NCI-H2081 (cell line): Measurements from ENCODE around the gene PLXDC1.
"Not testable (repeated sequence)": the region's sequence is repeated elsewhere in the genome, so short reads cannot be mapped to it uniquely, and the experiment has no call there.

ENCODE experiments used
- DNase-seq, 2 experiments: peaks; one replicate each; lab custom pipeline; 2025; lab: John Stamatoyannopoulos, UW

PLXDC1 gene

DNA sequence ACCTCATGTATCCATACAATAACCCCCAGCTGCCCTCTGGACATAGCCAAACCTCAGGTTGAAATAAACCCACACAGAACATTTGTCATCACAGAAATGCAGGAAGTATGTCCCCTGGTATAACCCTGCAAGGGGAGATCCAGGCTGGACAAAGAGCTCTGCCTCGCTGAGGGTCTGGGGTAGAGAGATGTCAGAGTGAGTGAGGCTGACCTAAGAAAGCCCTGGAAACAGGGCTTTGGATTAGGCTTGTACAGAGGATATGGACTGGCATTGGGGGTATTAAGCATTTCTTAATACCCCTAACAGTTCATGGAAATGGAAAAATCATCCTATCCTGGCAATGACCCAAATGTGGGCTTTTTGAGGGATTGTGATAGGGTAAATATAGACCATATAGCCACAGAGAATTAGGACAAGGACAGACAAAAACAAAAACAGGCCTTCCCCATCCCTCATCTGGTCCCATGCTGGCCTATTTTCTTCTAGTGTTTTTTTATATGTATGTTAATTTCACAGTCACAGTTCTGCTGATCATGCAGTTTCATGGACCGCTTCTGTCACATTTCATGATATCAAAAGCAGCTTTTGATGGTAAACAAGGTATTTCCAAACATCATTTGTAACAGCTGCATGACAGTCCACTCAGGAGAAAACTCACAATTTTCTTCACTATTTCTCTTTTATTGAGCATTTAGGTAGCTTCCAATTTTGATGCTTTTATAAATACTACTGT is 26.1 kb downstream of the PLXDC1 start:
- DNase-seq: no peak

DNA sequence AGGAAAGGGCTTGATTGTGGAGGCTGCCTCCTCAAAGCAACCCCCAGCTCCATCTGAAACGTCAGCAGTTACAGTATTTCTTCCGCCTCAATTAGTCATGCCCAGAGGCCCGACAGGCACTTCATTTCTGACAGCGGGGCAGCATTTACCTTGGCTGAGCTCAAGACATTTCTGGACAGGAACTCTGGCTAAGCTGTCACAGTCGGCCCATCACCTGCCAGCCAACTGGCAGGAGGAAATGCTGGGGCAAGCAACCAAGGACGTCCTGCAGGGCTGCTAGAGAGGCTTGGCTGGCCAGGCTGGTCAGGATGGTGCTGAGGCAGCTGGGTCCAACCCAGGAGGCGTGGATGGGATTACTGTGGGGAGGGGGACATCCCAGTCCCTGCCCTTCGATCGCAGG is 27.8 kb downstream of the PLXDC1 start:
- peak in 1 of 2 experiments; percentile 30 for DNase-seq

DNA sequence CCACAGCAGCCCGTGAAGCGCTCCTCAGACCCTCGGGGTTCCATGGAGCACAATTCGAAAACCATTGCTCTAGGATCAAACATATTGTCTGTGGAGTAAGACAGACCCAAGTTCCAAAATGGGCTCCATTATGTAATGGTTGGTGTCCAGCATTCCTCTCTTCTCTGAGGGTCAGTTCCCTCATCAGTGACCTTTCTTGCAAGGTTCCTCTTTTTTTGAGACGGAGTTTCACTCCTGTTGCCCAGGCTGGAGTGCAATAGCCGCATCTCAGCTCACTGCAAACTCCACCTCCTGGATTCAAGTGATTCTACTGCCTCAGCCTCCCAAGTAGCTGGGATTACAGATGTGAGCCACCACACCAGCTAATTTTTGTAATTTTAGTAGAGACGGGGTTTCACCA is 28.4 kb downstream of the PLXDC1 start:
- no peak for DNase-seq

DNA sequence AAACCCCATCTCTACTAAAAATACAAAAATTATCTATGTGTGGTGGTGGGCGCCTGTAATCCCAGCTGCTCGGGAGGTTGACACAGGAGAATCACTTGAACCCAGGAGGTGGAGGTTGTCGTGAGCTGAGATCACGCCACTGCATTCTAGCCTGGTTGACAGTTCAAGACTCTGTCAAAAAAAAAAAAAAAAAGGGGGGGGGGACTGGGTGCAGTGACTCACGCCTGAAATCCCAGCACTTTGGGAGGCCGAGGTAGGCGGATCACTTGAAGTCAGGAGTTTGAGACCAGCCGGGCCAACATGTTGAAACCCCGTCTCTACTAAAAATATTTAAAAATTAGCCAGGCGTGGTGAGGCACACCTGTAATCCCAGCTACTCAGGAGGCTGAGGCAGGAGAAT is 29.5 kb downstream of the PLXDC1 start:
- not testable (repeated sequence) for DNase-seq

DNA sequence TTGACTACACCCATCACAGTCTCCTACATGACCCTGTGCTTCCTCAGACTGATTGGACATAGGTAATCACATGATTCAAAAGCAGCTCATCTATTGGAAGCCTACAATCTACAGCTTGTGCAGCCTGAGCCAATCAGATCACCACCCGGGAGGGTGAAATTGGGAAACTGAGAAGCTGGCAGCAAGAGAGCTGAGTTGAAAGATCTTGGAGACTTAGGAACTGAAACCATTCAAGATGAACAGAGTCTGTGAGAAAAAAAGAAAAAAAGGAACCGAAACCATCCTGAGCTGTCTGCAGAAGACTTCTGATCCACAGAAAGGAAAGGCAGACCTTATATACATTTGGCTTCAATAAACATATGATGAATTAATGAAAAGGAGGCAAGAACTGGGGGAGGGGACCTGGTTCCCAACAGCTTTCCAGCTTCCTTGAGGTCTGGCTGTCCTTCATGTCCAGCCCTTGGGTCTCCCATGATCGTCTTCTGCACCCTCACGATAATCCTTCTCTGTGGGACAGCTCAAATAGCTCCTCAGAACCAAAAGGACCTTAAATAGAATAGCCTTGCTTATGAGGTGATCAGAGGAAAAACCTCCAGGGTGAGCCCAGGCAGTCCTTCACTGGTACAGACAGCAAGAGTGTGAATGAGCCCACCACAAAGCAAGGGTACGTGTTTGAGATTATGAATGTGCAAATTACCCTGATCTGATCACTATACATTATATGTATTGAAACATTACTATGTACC is 32.6 kb downstream of the PLXDC1 start:
- DNase-seq: no peak

DNA sequence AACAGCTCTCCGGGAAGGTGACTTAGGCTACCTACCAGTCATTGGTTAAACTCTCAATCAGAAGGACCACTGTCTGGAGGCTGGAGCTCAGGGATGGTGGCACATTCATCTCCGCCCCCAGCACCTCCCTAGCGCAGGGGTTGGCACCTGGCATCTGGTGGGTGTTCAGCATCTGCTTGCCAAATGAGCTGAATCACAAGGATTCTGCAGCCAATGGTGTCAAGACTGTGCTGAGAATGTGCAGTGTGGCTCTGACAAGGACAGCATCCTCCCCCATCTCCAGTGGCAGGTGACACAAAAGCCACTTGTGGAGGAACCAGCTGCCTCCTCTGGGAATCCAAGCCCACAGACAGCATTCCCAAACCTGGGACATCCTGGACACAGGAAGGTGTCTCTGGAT is 35.2 kb downstream of the PLXDC1 start:
- no peak for DNase-seq

DNA sequence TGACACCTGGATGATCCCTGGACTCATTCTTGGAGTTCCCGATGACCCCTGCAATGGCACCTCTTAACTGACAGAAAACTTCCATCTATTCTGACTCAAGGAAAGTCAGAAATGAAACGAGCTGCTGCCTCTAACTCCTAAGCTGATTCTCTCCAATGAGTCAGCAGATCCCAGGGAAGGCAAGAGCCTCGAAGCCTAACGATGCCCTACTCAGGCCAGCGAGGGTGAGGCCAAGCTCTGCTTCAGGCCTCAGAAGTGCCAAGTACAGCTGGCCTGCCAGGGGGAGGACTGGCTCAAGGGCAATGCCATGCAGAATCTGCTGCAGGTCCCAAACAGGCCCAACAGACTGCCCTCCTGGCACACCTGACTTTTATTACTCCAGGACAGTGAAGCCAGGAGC is 36.3 kb downstream of the PLXDC1 start:
- no peak for DNase-seq

DNA sequence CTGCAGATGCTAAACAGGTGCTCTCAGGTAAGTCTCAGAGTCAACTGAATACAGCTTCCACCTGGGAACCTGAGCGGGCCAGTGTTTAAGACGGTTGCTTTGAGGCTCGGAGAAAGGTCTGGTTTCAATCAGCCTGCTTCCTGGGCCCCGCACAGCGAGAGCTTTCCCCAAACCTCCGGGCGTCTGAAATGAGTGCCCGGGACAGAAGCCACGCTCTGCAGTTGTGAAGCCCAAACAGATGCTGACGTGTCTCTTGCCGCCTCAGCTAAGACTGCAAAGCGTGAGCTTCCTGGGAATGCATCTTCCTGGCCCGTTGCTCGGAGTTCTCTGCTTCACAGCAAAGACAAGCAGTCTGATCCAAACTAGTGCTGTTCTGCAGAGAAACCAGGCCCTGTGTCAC is 36.7 kb downstream of the PLXDC1 start:
- DNase-seq: no peak

DNA sequence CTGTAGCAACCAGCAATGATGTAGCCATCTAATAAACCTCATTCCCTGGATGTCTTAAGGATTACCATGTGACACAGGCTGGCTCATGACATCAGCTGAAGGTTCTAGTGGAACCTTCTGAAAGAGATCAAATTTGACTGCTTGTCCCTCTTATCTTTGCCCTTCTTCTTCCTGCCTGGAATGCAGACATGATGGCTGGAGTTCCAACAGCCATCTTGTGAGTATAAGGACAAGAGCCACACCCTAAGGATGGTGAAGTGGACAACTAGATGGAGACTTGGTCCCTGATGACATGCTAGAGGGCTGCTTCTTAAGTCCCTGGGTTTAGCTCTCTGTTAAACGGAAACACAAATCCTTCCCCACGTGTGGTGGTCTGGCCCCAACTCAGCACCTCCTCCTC is 37.6 kb downstream of the PLXDC1 start:
- DNase-seq: no peak

DNA sequence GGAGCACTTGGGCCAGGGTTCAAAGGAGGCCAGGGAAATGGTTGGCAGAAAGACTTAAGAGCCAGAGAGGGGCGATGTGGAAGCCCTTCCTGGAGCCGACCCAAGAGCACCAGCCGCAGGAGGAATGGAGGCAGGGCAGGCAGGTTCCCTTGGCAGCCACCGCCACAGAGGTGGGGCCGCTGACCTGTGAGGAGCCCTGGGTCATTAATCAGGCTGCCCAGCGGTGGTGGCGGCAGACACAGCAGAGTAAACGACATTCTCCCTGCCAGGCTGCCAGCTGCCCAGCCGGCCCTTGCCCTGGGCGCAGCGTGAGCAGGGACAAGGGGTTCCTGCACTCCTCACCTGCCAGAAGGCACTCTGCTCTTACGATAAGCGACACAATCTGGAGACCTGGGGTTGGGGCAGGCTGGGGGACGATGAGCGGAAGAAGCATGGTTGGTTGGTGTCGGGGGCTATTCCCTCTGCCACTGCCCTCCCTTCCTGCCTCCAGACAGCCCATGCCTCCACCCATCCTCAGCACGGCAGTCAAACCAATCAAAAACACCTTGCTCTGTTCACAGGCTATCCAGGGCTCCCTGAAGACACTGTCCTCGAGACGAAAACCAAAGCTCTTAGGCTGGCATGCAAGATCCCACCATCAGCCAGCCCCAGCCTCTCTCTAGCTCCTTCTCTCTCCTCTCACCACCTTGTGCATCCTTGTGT is 40.9 kb downstream of the PLXDC1 start:
- DNase-seq: peak in 1 of 2 experiments; percentile 36

DNA sequence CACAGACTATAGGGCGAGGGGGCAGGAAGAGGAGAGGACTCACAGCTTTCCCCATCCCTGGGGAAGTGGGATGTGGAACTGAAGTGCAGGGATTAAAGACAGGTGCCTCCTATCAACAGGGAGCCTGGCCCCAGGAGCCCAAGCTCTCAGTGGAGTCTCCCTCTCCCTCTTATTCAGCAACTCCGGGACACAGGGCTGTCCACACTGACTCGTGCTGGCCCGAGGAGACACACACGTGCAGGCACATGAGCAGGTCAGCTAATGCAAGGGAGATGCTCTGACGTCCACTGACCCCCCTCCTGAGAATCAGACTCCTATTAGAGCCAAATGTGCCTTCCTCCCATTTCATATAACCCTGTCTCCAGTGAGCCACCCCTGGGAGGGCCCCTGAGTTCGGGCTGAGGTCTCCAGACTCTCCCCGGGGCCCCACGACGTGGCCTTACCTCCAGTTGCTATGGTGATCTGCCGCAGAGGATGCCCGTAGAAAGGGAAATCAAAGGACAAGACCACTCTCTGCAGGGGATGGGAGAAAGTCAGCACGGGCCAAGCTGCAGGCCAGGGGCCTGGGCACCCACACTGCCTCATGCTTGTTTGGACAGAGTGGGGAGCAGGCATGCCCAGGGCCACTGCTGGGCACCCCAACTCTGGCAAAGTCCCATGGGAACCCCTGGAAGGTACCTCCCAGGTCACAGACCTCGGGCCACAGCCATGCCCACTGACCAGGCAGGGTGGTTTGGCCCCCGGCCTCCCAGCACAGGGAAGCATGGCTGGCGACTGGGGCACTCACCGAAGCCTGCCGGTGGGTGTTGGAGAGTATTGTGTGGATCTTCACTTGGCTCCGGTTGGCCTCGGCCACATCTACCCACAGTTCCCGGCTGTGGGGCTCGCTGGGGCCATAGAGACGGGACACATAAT is 42.7 kb downstream of the PLXDC1 start:
- no peak for DNase-seq

DNA sequence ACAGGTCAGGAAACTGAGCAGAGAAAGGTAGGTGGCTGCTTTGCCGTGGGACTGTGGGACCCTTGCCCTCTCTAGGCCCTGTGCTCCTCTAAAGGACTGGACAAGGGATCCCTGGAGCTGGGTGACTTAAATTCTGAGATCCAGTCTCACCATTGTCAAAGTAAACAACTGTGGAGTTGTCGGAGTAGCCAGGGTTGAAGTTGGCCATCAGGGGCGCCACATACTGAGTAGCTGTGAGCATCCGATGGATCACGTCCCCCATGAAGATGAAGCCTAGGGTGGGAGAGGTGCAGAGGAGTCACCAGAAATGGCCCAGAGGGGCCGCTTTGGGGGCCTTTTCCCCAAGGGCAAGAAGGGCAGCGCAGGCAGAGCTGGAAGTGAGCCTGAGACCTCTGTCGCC is 43.5 kb downstream of the PLXDC1 start:
- no peak for DNase-seq

DNA sequence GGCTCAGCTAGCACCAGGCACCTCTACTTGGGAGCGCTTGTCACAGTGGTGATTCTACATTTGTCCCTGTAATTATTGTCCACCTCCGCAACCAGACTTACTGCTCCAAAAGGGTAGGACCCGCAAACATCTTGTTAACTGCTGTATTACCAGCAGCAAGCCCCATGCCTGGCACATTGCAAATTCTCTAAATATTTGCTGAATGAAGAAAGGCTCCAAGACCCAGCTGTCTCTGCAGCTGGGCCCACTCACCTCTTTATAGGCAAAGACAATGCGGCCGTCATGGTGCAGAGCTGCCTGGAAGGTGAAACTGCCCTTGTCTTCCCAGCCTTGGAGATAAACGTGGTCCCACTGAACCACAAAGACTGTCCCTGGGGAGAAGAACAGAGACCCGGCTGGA is 44.3 kb downstream of the PLXDC1 start:
- DNase-seq: no peak

DNA sequence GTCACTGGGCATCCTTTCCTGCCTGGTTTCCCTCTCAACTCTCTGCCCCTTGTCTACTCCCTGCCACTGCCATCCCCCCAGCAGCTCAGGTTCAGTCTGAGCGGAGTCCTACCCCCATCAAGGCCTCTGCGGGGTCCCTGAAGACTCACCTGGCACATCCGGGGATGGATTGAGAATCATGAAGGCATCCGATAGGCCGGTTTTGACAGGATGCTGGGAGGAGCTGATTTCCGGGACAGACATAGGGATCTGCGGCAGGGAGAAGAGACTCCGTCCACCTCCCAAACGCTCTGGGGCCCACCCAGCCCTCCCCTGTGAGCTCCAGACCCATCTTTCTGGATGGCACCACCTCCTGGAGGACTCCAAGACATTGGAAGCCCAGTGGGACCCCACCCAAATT is 45.7 kb downstream of the PLXDC1 start:
- no peak for DNase-seq

DNA sequence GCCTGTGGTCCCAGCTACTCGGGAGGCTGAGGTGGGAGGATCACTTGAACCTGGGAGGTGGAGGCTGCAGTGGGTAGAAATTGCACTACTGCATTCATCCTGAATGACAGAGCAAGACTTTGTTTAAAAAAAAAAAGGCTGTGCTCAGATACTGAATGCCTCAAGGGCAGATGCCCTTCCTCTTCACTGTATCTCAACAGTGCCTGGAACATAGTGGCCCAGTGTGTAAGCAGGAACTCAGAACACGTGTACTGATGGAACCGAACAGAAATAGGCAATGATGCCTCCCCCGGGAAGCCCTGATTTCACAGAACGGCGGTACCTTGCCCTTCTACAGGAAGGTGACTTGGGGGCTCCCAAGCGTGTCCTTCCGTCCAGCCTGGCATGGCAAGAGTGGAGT is 46.8 kb downstream of the PLXDC1 start:
- DNase-seq: no peak

DNA sequence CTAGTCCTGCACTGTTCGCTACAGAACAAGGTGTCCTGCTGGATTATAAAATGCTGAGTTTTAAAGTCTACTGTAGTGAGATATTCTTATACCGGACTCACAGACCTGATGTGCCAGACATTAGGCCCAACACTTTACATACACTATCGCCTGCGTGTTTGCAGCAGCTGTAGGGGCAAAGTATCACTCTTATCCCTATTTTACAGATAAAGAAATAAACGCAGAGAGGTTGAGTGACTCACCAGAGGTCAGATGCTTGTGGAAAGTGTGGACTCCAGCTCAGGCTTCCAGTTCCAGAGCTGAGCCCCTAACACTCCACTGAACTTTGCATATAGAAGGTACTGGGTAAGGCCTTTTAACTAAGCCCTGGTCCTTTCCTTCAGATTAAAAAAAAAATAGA is 47.4 kb downstream of the PLXDC1 start:
- no peak for DNase-seq

DNA sequence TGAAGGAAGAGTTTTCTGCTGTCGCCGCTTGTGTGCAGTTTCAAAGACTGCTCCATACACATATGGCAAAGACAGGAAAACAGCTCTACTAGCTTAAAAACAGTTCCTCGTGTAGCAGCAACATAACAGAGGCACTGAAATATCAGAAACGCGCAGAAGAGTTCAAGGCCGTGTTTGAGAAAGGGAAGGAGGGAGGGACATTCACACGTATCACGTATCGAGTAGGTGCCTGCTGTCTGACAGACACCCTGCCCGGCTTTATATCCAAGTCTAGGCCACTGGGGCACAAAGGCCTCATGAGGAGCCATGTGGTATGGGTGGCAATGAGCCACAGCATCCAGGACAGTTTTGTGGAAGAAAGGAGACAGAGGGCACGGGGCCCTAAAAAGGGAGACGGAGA is 50.3 kb downstream of the PLXDC1 start:
- no peak for DNase-seq

DNA sequence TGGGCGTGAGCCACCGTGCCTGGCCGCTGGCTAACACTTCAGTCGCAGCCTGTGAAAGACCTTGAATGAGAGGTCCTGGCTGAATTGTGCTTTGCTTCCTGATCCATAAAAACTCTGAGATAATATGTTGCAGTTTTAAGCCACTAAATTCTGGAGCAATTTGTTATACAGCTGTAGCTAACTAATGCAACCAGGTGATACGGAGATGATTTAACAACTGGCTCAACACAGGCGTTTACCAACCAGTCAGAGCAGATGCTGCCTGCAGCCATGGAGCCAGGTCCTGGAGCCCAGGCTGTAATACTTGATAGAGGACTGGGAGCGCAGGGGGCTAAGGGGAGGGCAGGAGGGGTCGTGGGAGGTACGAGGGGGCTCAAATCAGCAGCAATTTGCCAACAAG is 50.9 kb downstream of the PLXDC1 start:
- DNase-seq: no peak

DNA sequence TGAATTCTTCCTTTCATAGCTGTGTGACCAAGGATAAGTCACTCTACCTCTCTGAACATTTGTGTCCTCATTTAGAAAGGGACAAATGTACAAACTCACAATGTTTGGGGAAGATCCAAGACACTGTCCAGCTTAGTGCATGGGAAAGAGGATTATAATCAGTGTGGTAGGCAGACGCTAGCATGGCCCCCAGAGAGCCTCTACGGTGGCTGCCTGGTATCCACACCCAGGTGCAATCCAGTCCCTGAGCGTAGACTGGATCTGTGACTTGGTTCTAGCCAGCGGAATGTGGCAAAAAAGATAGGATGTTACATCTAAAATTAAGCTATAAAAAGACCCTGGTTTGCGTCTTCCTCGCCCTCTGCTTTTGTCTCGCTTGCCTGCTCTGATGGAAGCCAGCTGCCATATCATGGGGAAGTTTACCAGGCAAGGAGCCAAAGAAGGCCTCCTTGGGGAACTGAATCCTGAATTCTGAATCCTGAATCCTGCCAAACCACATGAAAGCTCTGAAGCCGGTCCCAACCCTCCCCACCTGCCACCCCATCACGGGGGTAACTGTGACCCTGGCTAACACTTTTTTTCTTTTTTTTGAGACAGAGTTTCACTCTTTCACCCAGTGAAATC is 51.7 kb downstream of the PLXDC1 start:
- no peak for DNase-seq

DNA sequence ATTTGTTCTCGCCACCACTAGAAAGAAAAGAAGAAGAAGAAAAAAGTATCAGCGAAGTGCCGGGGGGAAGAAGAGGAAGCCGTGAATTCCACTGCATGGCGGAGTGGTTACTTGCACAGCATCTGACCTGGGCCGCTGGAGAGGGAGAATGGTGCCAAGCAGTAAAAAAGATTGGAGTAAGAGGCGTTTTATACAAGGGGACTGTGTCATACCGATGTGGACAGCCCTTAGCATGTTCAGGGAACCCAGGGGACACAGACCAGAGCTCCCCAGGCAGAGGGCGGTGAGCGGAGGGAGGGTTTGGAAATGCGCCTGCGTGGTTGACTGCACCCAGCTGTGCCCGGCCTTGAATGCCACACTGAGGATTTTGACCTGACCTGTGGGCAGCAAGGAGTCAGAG is 52.8 kb downstream of the PLXDC1 start:
- no peak for DNase-seq

DNA sequence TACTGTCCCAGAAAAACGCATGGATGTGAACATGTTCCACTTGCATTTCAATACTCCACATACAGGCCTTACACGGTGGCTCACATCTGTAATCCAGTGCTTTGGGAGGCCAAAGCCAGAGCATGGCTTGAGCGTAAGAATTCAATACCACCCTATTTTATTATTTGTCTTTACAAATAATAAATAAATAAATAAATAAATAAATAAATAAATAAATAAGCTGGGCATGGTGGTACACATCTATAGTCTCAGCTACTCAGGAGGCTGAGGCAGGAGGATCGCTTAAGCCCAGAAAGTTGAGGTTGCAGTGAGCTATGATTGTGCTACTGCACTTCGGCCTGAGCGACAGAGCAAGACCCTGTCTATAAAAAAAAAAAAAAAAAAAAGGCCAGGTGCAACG is 53.9 kb downstream of the PLXDC1 start:
- no peak for DNase-seq

DNA sequence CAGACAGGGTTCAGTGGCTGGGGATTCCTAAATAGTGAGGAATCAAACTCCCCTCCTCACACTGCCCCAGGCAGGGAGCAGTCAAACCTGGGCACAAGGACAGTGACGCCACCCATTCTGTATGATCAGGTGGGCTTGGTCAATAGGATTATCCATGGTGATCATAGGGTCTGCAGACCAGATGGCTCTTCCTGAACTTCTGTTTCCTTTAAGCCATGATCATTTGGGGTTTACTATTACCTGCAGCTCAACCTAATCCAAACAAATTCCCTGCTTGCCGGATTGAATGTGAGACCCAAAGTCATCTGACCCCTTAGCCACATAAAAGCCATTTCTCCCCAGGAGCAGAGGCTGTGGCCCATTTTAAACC is 54.3 kb downstream of the PLXDC1 start:
- DNase-seq: no peak
